Neural progenitor cell (in vitro differentiated cells): ENCODE data around the gene WEE2. TPM values are rescaled to one million over a fixed set of nuclear protein-coding genes. Genes with fewer than 3 reads are reported as not detected.
A peak's percentile ranks its signal among the peaks of the same experiment; 100 is the strongest.

Experiments used
- DNase-seq: peaks from one replicate; pipeline ENCODE4 v3.0.0-alpha.2; 2016; ENCODE audit warnings: low spot score
- H2AFZ ChIP-seq: fragments of 200-600 bp; sonication (generic); replicated peaks from 2 replicates; pipeline ENCODE4 v1.6.1; 2016; ENCODE audit warnings: antibody characterized with exemption
- H3F3A ChIP-seq: fragments of 200-600 bp; sonication (generic); 2 replicates; pipeline ENCODE4 v1.6.1; 2016; ENCODE audit warnings: antibody characterized with exemption, low read depth
- H3K27ac ChIP-seq: fragments of 200-600 bp; sonication (generic); 2 replicates; pipeline ENCODE4 v1.5.1; 2016; ENCODE audit warnings: mild to moderate bottlenecking
- H3K27me3 ChIP-seq: fragments of 200-600 bp; sonication (generic); 2 replicates; pipeline ENCODE4 v1.6.1; 2016; ENCODE audit warnings: mild to moderate bottlenecking, moderate library complexity
- H3K36me3 ChIP-seq: fragments of 200-600 bp; sonication (generic); 2 replicates; pipeline ENCODE4 v1.5.1; 2016
- H3K4me1 ChIP-seq: fragments of 200-600 bp; sonication (generic); 2 replicates; pipeline ENCODE4 v1.6.1; 2016; ENCODE audit warnings: mixed run types
- H3K4me2 ChIP-seq: fragments of 200-600 bp; sonication (generic); 2 replicates; pipeline ENCODE4 v1.6.1; 2016
- H3K4me3 ChIP-seq: fragments of 200-600 bp; sonication (generic); 2 replicates; pipeline ENCODE4 v1.5.1; 2016
- H3K79me2 ChIP-seq: fragments of 200-600 bp; sonication (generic); 2 replicates; pipeline ENCODE4 v1.6.1; 2016; ENCODE audit warnings: low read depth
- H3K9ac ChIP-seq: fragments of 200-600 bp; sonication (generic); 2 replicates; pipeline ENCODE4 v1.6.1; 2016
- H3K9me3 ChIP-seq: fragments of 200-600 bp; sonication (generic); 2 replicates; pipeline ENCODE4 v1.5.1; 2016; ENCODE audit warnings: low read depth
- H4K20me1 ChIP-seq: fragments of 200-600 bp; sonication (generic); 2 replicates; pipeline ENCODE4 v1.6.1; 2016; ENCODE audit warnings: low read depth
- H3K27ac Mint-ChIP-seq: 3 replicates; pipeline ENCODE4 v1.8.0; 2021; ENCODE audit warnings: mixed read lengths
- H3K27me3 Mint-ChIP-seq: 2 replicates; pipeline ENCODE4 v1.8.0; 2022; ENCODE audit warnings: low read depth, mild to moderate bottlenecking, inconsistent platforms, moderate library complexity, mixed read lengths; ENCODE audit not compliant: insufficient read depth
- H3K36me3 Mint-ChIP-seq: 3 replicates; pipeline ENCODE4 v1.8.0; 2021; ENCODE audit warnings: mixed read lengths
- H3K4me1 Mint-ChIP-seq: 3 replicates; pipeline ENCODE4 v1.8.0; 2021; ENCODE audit warnings: mixed read lengths
- H3K4me3 Mint-ChIP-seq: 3 replicates; pipeline ENCODE4 v1.8.0; 2021; ENCODE audit warnings: mild to moderate bottlenecking, moderate library complexity, mixed read lengths
- H3K9me3 Mint-ChIP-seq: 3 replicates; pipeline ENCODE4 v1.8.0; 2020; ENCODE audit warnings: mixed read lengths
- EZH2 ChIP-seq: fragments of 200-600 bp; sonication (generic); IDR thresholded peaks from 2 replicates; pipeline ENCODE4 v1.6.1; 2017; ENCODE audit warnings: antibody characterized with exemption, mild to moderate bottlenecking, moderate library complexity
- EZH2phosphoT487 ChIP-seq: fragments of 200-600 bp; sonication (generic); IDR thresholded peaks from 2 replicates; pipeline ENCODE4 v1.6.1; 2017; ENCODE audit warnings: antibody characterized with exemption
- total RNA-seq: library from RNA; depleted of rRNA; stranded (reverse); fragments of >200 nt; gene quantifications from 2 replicates; pipeline ENCODE4 v1.2.3, GENCODE V29; 2015; ENCODE audit warnings: low replicate concordance
- TF ChIP-seq, protein P1 (sequence below): fragments of 200-600 bp; sonication (generic); IDR thresholded peaks from 2 replicates; pipeline ENCODE4 v1.5.1; 2017; ENCODE audit warnings: antibody characterized with exemption, mild to moderate bottlenecking

WEE2 gene
- total RNA-seq, 1 donor from 2014 or later = not detected

- peak within 1 kb of the TSS; percentile 97 for H3K27ac Mint-ChIP-seq
- peaks cover 45% of the 10 kb centered on the region for H3K79me2 ChIP-seq
- H3K9me3 Mint-ChIP-seq = no peaks in the 10 kb centered on the region
- H3K27ac ChIP-seq = no peak within 1 kb of the TSS
- H3K4me1 ChIP-seq = peaks cover 8% of the 10 kb centered on the region
- H3K4me1 Mint-ChIP-seq = peaks cover 13% of the 10 kb centered on the region
- peaks cover 8% of the 10 kb centered on the region for H3K36me3 ChIP-seq
- H3K4me3 Mint-ChIP-seq = peak within 1 kb of the TSS; percentile 98
- no peaks in the 10 kb centered on the region for H3F3A ChIP-seq
- H3K36me3 Mint-ChIP-seq = peaks cover 9% of the 10 kb centered on the region
- peak within 1 kb of the TSS; percentile 84 for H3K9ac ChIP-seq
- no peaks in the 10 kb centered on the region for H3K27me3 ChIP-seq
- peak within 1 kb of the TSS; percentile 97 for H3K4me3 ChIP-seq
- H3K4me2 ChIP-seq = peak within 1 kb of the TSS; percentile 85
- TF ChIP-seq EZH2 (no peak), EZH2phosphoT487 (no peak)
- TF ChIP-seq, protein P1, sequence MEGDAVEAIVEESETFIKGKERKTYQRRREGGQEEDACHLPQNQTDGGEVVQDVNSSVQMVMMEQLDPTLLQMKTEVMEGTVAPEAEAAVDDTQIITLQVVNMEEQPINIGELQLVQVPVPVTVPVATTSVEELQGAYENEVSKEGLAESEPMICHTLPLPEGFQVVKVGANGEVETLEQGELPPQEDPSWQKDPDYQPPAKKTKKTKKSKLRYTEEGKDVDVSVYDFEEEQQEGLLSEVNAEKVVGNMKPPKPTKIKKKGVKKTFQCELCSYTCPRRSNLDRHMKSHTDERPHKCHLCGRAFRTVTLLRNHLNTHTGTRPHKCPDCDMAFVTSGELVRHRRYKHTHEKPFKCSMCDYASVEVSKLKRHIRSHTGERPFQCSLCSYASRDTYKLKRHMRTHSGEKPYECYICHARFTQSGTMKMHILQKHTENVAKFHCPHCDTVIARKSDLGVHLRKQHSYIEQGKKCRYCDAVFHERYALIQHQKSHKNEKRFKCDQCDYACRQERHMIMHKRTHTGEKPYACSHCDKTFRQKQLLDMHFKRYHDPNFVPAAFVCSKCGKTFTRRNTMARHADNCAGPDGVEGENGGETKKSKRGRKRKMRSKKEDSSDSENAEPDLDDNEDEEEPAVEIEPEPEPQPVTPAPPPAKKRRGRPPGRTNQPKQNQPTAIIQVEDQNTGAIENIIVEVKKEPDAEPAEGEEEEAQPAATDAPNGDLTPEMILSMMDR = peak; percentile 77
- H2AFZ ChIP-seq = peak within 1 kb of the TSS; percentile 97
- H4K20me1 ChIP-seq = no peaks in the 10 kb centered on the region
- no peaks in the 10 kb centered on the region for H3K9me3 ChIP-seq
- peak; percentile 94 for DNase-seq
- H3K27me3 Mint-ChIP-seq = peaks cover 2% of the 10 kb centered on the region
Measured at GRCh38 chr7:141737836-141738591, 29.9 kb downstream of the WEE2 start, which contains the start of gene SSBP1. Gene SSBP1, plus strand, starts transcription at chr7:141738358. Its CDS starts 809 bp downstream, at chr7:141739167.

GRCh38 chr7:141738592-141739013 is 30.4 kb downstream of the WEE2 start:
- H3K27ac ChIP-seq = no peak overlapping the region
- Mint-ChIP-seq H3K27ac (peak overlapping the region; percentile 97), H3K4me1 (peaks cover 13% of the 10 kb centered on the region), H3K36me3 (peaks cover 13% of the 10 kb centered on the region), H3K27me3 (peaks cover 2% of the 10 kb centered on the region), H3K9me3 (no peaks in the 10 kb centered on the region), H3K4me3 (peak overlapping the region; percentile 98)
- H2AFZ ChIP-seq = peak overlapping the region; percentile 91
- peak overlapping the region; percentile 84 for H3K9ac ChIP-seq
- H3K79me2 ChIP-seq = peaks cover 45% of the 10 kb centered on the region
- no peak for TF ChIP-seq EZH2phosphoT487
- TF ChIP-seq, protein P1 = no peak
- TF ChIP-seq EZH2 = no peak
- H3K4me3 ChIP-seq = peak overlapping the region; percentile 97
- peaks cover 8% of the 10 kb centered on the region for H3K4me1 ChIP-seq
- no peaks in the 10 kb centered on the region for H3F3A ChIP-seq
- H3K27me3 ChIP-seq = no peaks in the 10 kb centered on the region
- H3K4me2 ChIP-seq = peak overlapping the region; percentile 85
- peaks cover 11% of the 10 kb centered on the region for H3K36me3 ChIP-seq
- H3K9me3 ChIP-seq = no peaks in the 10 kb centered on the region
- DNase-seq = no peak
- H4K20me1 ChIP-seq = no peaks in the 10 kb centered on the region

GRCh38 chr7:141739250-141739649 is 31.1 kb downstream of the WEE2 start:
- Mint-ChIP-seq H3K4me3 (peak overlapping the region; percentile 73), H3K9me3 (no peaks in the 10 kb centered on the region), H3K4me1 (peaks cover 13% of the 10 kb centered on the region), H3K27ac (no peak overlapping the region), H3K36me3 (peaks cover 19% of the 10 kb centered on the region), H3K27me3 (peaks cover 2% of the 10 kb centered on the region)
- TF ChIP-seq, protein P1 = no peak
- TF ChIP-seq EZH2phosphoT487 = no peak
- Histone ChIP-seq H3K9me3 (no peaks in the 10 kb centered on the region), H2AFZ (no peak overlapping the region), H3K36me3 (peaks cover 17% of the 10 kb centered on the region), H3K27ac (no peak overlapping the region), H4K20me1 (no peaks in the 10 kb centered on the region), H3K4me3 (peak overlapping the region; percentile 97), H3K27me3 (no peaks in the 10 kb centered on the region), H3K4me1 (peaks cover 8% of the 10 kb centered on the region), H3F3A (no peaks in the 10 kb centered on the region), H3K4me2 (peak overlapping the region; percentile 85), H3K9ac (peak overlapping the region; percentile 84), H3K79me2 (peaks cover 45% of the 10 kb centered on the region)
- DNase-seq = no peak
